ENCODE results near the gene CIITA. TPM values are rescaled to one million over a fixed set of nuclear protein-coding genes. Genes with fewer than 3 reads are reported as not detected.
A peak's percentile ranks its signal among the peaks of the same experiment; 100 is the strongest.

The CIITA gene
- total RNA-seq, 1 experiment from 2014 or later = not detected

DNA sequence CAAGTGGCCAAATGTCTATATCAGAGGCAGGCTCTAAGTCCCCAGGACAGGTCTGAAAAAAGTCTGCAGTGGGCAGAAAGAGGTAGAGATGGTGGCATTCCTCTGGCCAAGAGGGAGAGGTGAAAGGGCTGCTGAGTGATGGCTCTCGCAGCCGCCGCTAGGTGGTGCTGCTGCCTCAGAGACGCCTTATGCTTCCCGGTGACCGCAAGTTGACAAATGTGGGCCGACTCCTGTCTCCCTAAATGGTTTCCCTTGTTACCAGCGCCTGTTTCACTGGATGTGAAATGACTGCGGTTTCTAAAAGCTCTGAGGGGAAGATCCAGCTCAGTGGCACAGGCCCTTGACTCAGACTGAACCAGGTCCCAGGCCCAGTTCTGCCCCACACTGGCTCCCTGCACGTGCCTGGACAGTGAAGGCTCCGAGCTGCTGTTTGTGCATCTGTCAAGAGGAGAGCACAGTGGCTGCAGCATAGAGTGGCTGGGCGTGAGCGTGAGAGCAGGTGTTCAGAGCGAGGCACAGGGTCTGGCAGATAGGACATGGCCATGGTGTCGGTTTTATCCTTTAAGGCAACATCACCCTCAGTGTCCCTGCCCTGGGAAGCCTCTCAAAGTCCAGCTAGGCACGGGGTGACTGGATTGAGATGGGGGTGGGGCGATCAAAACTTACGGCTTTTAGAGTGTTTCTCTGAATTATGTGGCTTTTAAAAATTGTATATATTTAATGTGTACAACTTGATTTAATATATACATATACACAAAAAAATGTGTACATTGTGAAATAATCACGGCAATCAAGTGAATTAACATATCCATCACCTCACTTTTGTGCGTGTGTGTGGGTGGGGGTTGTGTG, 87.3 kb downstream of the CIITA start:
- Histone ChIP-seq H3K4ac (ENCODE audit: low read depth, low read length) (no peak overlapping the region), H2BK12ac (ENCODE audit: insufficient read length, low read depth, low read length) (no peak overlapping the region), H3K4me1 (ENCODE audit: insufficient read depth, low read length) (no peaks in the 10 kb centered on the region), H2BK15ac (ENCODE audit: low read depth, low read length) (no peak overlapping the region), H4K5ac (ENCODE audit: insufficient read length, low read depth, low read length) (no peak overlapping the region), H3K4me2 (ENCODE audit: insufficient read depth, insufficient read length, low read length) (no peak overlapping the region), H2AFZ (ENCODE audit: low read length) (no peak overlapping the region), H3K27ac (ENCODE audit: insufficient read length, low read depth, low read length) (no peak overlapping the region), H2AK5ac (ENCODE audit: insufficient read length, low read length) (no peak overlapping the region), H3K56ac (ENCODE audit: insufficient read length, low read depth, low read length) (no peak overlapping the region), H3T11ph (ENCODE audit: low read length) (no peak overlapping the region), H4K20me1 (ENCODE audit: control insufficient read depth, insufficient read depth, insufficient read length) (no peaks in the 10 kb centered on the region), H3K23me2 (ENCODE audit: insufficient read length, low read depth, low read length, poor library complexity, severe bottlenecking) (no peaks in the 10 kb centered on the region), H3K23ac (ENCODE audit: insufficient read length, low read depth, low read length) (no peak overlapping the region), H3K14ac (ENCODE audit: insufficient read depth, low read length) (no peak overlapping the region; the same call in 1 of the 2 replicates), H3K18ac (ENCODE audit: insufficient read length, low read depth, low read length) (no peak overlapping the region), H3K9me3 (ENCODE audit: control insufficient read depth, low read depth, low read length) (no peaks in the 10 kb centered on the region), H2BK20ac (ENCODE audit: low read depth, low read length, poor library complexity, severe bottlenecking) (no peak overlapping the region), H4K8ac (replicated peaks; ENCODE audit: insufficient read length, low read depth, low read length) (no peak overlapping the region), H3K27me3 (ENCODE audit: insufficient read depth, low read length) (no peaks in the 10 kb centered on the region), H4K91ac (ENCODE audit: insufficient read length, low read depth, low read length) (no peak overlapping the region), H2BK120ac (ENCODE audit: low read depth, low read length, poor library complexity, severe bottlenecking) (no peak overlapping the region), H3K79me1 (ENCODE audit: insufficient read depth, low read depth, low read length, poor library complexity, severe bottlenecking) (no peaks in the 10 kb centered on the region), H3K9ac (ENCODE audit: extremely low read depth, insufficient read length, low read length) (no peak overlapping the region), H2BK5ac (ENCODE audit: insufficient read length, low read length) (no peak overlapping the region), H3K79me2 (ENCODE audit: insufficient read depth, low read length) (no peaks in the 10 kb centered on the region)
- Mint-ChIP-seq H3K27ac (0 out of 7 replicates have a peak overlapping the region, but pooled peaks of 1 of the 3 experiments have one; percentile 32), H3K27me3 (ENCODE audit: low read depth) (no peaks in the 10 kb centered on the region), H3K4me3 (no peak overlapping the region), H3K4me1 (peaks cover 5% of the 10 kb centered on the region in 2 experiments), H3K9me3 (no peaks in the 10 kb centered on the region), H3K36me3 (ENCODE audit: insufficient read depth in 1 of 3, low read depth in 3 of 3) (peaks cover 0 to 10% (median 9%) of the 10 kb centered on the region in 3 experiments; a peak in 4 of 7 replicates)
- no CpG with 5 or more reads among the region's 20 CpGs for WGBS (ENCODE audit: extremely low coverage, insufficient read length, low lambda C conversion rate)
- peak; percentile 79 for DNase-seq
- peak; percentile 97 for TF ChIP-seq CTCF (conservative IDR thresholded peaks at IDR 0.05)
